OCI-LY3 (cell line): ENCODE data around the gene SLC12A7.

Experiments
- CTCF ChIP-seq: fragments of 200-600, 300-600 bp; sonication (generic); IDR thresholded peaks from 2 replicates; pipeline ENCODE4 v1.5.1; 2014; ENCODE audit warnings: antibody characterized with exemption, low read length, low read depth
- EZH2phosphoT487 ChIP-seq: fragments of 200-600 bp; shearing (Covaris generic); IDR thresholded peaks from 2 replicates; pipeline ENCODE4 v1.6.1; 2018; ENCODE audit warnings: antibody characterized with exemption, mixed run types, low read depth

- TF ChIP-seq CTCF (no peak), EZH2phosphoT487 (no peak)
Measured at GRCh38 chr5:1011741-1012312, 100.0 kb downstream of the SLC12A7 start.
